ENCODE measurements around the gene CRACR2B.

The CRACR2B gene

DNA sequence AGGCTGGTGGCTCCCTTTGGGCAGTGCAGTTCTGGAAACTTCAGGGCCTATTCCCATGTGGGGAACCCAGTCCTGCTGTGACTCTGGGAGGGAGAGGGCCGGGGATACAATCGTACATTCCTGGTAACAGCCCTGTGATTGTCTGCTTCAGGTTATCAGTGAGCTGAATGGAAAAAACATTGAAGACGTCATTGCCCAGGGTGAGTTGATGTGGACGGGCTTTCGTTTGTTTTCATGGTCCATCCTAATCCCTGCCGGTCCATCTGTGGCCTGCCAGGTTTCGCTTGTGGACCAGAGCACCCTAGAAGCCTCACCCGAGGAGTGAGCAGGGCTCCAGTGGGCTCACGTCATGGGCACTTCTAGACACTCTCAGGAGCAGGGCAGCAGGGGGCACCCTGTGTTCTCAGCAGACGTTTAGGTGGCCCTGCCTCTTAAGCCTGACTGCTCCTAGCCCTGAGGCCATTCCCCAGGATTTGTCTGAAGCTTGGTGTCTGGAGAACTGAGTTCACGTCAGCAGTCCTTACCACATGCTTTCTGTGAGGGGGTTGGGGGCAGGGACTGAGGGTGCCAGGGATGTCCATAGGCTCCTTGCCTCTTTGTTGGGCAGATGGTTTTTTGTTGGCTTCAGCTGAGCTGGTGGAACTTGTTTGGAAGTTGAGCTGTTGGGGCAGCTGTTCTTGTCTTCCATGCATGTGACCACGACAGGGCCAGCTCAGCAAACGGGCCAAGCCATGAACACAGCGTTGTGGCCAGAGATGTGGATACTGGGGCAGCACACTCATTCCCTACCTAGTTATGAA, 16.1 kb upstream of the CRACR2B start:
- no peak for DNase-seq

DNA sequence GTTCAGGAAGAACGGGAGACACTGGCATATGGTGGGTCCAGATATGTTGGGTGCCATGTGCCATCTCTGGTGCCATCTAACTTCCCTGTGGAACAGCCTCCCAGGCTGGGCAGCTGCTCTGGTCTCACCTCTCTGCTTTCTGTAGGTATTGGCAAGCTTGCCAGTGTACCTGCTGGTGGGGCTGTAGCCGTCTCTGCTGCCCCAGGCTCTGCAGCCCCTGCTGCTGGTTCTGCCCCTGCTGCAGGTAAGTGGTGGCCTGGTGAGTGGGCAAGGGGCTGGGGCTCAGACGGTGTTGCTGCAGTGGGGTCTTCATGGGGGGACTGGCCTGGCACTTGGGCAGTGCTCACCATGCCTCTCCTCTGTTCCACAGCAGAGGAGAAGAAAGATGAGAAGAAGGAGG, 15.3 kb upstream of the CRACR2B start:
- no peak for DNase-seq

DNA sequence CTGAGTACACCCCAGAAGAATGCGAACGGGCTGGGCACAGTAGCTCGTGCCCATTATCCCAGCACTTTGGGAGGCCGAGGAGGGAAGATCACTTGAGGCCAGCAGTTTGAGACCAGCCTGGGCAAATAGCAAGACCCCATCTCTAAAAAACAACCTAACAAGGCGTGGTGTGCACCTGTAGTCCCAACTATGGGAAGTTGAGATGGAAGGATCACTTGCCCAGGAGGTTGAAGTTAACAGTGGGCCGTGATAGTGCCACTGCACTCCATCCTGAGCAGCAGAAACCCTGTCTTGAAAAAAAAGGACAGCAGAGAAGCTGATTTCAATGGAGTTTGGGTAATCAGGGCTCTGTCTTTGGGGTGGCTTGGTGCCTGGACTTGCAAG, 14.7 kb upstream of the CRACR2B start:
- no peak for DNase-seq

DNA sequence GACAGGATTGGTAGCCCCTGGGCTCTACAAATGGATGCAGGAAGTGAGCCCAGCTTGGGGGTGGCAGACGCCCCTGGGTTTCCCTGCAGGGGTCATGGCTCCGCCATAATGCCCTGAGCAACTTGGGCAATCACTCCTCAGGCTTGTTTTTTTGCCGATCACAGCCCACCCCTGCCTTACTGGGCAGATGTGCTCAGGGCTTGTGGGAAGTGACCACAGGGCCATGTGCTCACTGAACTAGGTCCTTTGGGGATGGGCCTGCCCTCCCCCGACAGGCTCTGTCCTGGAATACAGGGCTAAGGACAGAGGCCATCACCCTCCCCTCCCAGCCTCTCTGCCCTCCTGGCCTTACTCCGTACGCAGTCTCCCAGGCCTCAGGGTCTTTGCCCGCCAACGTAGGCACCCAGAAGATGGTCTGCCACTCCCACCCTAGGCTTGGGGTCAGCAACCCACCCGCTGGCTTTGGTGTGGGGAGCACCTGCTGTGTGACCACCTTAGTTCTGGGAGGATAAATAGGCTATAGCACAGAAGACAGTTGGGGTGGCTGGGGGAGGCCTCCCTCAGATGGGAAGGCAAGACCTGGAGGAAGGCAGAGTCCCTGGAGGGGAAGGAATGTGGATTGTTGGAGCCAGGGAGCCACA, 14.1 kb upstream of the CRACR2B start:
- no peak for DNase-seq

DNA sequence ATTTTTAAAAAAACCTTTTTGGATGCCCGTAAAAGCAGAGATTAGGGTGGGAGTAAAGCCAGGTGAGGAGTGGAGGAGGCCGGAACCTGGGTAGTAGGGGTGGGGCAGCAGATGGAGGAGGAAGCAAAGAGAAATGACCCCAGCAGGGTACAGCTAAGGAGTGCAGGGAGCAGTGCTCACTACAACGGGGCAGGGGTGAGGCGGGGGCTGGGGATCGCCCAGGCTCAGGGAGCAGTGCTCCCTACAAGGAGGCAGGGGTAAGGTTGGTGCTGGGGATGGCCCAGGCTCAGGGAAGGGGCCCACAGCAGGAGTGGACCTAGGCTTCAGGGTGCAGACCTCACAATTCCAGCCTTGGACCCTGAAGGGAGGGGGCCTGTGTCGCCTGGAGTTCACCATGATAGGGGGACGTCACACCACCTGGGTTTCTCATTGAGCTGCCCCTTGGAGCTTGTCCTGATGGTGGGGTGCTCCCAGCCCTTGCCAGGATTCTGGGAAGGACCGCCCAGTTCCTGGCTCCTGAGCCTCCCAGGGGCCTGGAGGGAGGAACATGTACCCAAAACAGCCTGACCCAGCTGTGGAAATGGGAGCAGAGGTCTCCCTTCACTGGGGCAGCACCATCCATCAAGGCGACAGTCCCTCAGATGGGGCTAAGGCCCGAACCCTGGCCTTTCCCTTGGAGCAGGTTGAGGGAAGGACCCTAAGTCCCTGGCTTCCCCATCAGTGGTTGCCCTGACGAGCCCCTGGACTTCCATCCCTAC, 11.9 kb upstream of the CRACR2B start:
- DNase-seq = no peak

DNA sequence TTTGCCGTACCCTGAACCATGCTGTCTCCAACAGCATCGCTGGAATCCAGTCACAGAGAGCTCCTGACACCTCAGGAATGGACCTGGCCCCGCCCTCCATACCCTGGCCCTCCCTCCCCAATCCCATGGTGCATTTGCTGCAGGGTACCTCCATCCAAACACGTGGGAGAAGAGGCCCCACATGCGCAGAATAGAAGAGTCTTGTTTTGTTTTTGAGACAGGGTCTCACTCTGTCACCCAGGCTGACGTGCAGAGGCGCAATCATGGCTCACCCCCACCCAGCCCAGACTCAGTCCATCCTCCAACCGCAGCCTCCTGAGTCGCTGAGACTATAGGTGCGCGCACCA, 11.3 kb upstream of the CRACR2B start:
- no peak for DNase-seq

DNA sequence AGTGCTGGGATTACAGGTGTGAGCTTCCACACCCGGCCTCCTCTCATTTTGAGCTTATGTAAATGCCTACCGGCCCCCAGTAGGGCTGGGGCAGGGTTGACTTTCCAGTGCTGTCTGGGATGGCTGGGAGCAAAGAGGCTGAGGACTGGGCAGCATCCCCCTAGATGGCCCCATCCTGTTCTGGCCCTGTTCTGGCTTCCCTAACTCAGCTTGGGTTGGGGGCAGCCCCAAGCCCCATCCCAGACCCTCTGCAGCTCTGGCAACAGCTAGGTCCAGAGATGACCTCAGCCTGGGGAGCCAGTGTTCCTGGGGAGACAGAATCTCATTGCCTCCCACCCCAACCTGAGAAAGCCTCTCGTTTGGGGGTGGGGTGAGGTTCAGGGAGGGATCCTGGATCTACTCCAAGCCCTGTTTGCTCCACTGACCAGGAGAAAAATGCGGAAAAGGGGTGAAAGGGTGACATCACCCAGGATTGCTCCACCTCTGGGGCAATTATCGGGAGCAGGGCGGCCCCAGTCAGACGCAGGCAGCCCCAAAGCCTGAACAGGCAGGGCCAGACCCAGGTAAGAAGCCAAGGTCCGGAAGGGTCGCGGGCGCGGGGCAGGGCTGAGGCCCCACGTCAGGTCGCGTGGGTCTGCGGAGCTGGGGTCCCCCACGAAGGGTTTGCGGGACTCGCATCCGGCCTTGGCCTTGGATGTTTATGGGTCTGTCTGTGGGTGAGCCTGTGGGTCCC, 9.2 kb upstream of the CRACR2B start, which contains the start of gene PNPLA2:
Gene PNPLA2 (plus strand): TSS at position 519 of the 733 bp plus-strand sequence. CDS start 805 bp downstream, outside the sequence.
- DNase-seq = no peak

DNA sequence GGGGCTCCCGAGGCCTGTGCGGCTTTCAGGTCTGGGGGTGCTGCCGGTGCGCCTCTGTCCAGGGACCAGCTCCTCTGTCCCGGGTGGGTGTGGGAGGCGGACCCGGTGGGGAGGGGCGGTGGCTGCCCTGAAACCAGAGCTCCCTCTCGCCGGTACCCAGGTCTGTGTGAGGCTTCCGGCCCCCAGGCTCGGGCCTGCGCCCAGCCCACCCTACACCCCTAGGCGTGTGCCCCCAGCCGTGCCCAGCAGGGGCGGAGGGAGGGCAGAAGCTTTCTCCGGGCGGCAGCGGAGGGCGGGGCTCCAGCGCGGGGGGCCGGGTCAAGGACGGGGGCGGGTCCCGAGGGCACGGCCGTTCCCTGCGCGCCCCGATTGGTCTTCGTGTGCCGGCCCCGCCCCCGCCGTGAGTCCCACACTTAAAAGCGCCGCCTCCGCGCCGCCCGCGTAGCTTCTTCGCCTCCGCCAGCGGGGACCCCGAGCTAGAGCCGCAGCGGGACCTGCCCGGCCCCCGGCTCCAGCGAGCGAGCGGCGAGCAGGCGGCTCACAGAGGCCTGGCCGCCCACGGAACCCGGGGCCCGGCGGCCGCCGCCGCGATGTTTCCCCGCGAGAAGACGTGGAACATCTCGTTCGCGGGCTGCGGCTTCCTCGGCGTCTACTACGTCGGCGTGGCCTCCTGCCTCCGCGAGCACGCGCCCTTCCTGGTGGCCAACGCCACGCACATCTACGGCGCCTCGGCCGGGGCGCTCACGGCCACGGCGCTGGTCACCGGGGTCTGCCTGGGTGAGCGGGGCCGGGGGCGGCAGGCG, 8.4 kb upstream of the CRACR2B start:
- DNase-seq = peak; percentile 88

DNA sequence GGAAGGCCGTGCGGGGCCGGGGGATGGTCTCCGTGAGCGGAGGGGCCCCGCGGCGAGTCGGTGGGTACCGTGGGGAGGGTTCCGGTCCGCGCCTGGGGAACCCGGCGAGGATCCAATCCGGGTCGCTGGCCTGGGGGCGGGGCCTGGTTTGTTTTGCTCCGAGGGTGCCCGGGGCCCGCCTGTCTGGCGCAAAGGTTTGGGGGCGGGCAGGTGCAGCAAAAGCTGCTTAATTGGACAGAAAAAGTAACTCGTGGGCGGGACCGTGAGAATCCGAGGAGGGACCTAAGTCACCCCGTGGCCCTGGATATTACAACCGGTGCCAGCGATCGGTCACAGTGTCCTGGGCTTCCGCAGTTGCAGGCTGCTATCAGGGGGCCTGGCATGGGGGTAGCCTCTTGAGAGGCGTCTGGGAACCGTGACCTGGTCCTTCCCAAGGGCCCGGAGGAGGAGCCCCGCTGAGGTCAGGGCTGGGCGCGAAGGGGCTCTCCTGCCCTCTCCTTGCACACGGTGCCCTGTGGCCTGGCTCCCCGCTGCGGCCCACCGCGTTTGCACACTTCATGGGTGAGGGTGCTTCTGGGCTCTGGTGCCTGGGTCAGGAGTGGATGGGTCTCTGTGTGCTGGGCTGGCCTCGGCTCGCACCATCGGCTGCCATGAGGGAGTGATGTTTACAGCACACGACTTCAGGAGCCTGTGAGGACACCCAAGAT, 7.6 kb upstream of the CRACR2B start:
- peak; percentile 74 for DNase-seq

DNA sequence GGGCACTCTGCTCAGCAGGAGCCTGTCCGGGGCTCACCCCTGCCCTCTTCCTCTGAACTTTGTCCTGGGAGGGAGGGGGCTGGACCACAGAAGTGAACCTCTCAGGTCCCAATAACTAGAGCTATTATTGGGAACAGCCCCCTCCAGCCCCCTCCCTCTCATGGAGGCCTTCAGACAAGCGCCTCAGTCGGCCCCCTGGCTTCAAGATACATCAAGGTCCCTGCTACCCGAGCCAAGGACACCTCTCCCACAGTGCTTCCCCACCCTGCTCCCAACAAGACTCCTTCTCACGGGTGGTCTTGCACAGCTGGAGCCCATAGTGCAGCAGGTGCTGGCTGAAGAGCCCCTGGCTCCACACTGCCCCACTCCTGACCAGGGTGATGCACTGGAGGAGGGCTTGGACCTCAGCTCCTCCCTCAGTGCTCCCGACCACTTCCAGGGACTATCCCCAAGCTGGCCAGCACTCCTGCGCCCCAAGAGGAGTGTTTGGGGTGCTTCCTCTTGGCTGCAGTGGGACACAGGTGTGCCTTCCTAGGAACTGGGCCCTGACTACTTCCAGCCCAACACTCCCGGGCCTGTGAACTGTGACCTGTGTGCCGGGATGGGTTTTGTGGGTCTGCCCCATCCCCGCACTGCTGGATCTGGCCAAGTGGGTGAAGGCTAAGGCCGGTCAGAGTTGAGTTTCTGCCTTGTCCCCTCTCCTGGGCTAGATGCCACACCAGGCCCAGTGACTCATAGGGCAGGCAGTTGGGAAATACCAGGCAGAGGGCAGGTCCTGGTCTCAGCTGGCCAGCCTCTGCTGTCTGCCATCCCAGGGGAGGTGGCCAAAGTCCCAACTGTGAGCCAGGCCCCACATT, 6.8 kb upstream of the CRACR2B start:
- no peak for DNase-seq

DNA sequence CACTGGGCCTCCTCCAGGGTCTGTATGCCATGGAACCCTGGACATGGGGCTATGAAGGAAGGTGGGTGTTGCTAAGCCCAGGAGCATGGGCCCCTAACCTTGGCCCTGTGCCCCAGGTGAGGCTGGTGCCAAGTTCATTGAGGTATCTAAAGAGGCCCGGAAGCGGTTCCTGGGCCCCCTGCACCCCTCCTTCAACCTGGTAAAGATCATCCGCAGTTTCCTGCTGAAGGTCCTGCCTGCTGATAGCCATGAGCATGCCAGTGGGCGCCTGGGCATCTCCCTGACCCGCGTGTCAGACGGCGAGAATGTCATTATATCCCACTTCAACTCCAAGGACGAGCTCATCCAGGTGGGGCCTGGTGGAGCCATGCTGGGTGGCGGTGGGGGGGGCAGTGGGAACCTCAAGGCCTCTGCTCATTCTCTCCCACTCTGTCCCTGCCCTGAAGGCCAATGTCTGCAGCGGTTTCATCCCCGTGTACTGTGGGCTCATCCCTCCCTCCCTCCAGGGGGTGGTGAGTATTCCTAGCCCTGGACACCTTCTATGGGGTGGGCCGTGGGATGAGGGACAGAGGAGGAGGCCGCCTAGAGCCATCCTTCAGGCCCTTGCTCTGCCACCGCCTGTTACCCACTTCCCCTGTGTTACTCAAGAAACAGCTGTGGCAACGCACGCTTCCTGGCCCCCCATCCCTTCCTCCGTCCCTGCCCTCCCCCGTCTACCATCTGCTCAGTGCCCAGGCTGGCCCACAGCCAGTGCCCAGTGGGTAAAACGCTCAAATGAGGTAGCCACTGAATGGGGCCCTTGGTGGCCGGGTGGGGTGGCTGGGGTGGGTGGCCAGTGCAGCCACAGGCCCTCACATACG, 6.0 kb upstream of the CRACR2B start:
- DNase-seq = no peak

DNA sequence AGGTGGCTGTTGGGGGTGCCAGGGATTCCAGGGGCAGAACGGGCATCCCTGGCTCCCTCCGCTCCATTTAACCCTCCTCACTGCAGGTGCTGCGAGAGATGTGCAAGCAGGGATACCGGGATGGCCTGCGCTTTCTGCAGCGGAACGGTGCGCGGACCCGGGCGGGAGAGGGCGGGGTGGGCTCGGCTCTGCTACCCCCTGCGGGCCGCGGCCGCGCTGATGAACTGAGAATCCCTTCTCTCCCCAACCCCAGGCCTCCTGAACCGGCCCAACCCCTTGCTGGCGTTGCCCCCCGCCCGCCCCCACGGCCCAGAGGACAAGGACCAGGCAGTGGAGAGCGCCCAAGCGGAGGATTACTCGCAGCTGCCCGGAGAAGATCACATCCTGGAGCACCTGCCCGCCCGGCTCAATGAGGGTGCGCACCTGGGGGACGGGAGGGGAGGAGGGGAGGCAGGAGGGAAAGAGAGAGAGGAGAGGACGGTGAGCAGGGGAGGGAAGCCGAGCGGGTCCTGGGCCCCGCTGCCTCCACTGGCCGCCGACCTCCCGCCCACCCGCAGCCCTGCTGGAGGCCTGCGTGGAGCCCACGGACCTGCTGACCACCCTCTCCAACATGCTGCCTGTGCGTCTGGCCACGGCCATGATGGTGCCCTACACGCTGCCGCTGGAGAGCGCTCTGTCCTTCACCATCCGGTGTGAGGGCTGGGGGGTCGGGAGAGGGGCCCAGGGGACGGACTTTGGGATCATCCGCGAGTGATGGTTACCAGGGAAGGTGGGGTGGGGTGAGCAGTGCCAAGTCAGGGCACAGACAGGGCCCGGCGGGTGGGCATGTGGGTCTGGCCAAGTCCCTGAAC, 4.1 kb upstream of the CRACR2B start:
- no peak for DNase-seq

DNA sequence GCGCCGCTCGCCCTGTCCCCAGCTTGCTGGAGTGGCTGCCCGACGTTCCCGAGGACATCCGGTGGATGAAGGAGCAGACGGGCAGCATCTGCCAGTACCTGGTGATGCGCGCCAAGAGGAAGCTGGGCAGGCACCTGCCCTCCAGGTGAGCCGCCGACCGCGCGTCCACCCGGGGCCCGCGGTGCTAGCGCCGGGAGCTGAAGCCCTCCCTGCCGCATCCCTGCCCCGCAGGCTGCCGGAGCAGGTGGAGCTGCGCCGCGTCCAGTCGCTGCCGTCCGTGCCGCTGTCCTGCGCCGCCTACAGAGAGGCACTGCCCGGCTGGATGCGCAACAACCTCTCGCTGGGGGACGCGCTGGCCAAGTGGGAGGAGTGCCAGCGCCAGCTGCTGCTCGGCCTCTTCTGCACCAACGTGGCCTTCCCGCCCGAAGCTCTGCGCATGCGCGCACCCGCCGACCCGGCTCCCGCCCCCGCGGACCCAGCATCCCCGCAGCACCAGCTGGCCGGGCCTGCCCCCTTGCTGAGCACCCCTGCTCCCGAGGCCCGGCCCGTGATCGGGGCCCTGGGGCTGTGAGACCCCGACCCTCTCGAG, 3.3 kb upstream of the CRACR2B start:
- no peak for DNase-seq

DNA sequence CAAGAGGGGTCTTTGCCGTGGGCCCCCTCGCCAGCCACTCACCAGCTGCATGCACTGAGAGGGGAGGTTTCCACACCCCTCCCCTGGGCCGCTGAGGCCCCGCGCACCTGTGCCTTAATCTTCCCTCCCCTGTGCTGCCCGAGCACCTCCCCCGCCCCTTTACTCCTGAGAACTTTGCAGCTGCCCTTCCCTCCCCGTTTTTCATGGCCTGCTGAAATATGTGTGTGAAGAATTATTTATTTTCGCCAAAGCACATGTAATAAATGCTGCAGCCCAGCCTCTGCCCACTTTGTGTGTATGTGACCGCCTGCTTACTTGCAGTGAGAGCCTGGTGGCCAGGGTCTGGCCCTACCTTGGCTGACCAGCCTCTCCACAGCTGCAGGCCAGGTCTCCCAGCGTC, 2.8 kb upstream of the CRACR2B start:
- DNase-seq = no peak

DNA sequence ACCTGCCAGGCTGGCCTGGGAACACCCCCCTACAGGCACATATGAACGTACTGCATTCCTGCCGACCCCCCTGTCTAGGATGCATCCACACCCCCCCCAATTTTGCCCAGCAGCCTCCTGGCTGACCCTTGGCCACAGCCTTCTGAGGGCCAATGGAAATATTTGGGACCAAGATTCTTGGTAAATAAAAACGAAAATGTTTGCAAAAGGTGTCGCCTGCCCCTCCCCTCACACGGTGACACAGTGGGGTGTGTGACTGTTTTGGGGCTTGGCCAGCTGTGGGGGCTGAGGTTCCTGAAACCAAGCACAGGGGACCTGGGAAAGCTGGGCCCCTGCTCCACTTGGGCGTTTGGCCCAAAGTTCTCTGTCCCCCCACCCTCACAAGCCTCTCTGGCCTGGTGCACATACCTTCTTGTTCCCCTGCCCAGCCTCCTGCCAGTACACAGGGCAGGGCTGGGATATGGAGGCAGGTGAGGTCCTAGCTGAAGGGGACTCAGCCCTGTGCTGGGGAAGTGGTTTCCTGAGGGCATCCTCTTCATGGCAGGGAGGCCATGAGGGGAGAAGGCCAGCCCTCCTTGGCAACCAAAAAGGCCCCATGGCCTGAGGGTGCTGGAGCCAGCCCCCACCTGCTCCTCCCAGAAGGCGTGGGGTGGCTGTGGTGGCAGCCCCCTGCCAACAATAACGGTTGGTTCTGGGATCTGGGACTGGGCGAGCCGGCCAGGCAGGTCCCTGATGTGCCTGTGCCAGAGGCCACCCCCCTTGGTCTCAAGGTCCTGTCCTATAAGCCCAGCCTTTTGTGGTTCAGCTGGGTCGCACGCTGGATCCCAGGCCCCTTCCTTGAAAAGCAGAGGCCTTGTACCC, 2.1 kb upstream of the CRACR2B start:
- no peak for DNase-seq

DNA sequence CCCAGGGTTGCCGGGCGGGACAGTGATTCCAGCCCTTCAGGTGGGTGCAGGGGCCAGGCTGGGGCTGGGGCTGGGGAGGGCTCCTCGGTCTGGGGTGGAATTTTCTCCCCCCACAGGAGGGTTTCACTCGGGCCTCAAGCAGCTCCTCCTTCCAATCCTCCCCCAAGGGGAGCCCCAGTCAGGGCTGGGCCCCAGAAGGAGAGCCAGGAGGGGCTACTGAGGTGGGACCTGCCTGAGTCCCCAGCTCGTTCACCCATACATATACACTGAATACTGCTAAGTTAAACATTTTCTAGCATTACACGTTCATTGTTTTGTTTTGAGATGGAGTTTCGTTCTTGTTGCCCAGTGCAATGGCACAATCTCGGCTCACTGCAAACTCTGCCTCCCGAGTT, 1.5 kb upstream of the CRACR2B start:
- no peak for DNase-seq

DNA sequence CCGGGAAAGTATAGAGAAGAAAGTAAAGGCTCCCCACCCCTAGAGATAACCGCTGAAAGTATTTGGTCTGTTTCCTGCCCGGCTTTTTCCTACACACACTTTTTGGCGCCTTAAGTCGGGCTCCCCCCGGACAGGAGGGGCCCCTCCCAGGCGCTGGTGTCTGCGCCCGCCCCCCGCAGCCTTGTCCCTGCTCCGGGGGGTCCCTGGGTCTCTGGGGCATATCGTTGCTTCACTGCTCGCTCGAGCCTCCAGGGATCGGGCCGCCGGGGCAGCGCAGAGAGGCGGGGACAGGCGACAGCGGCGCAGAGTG, 928 bp upstream of the CRACR2B start:
- DNase-seq = no peak
